ENCODE results near the gene RHOD.

Gene RHOD

GRCh38 chr11:67056267-67057204 is at the start of gene RHOD:
RHOD (plus strand) TSS chr11:67056847; CDS start chr11:67056903, 56 bp downstream.
- peak; percentile 54 for DNase-seq

GRCh38 chr11:67007126-67007525 is 49.5 kb upstream of the RHOD start:
- DNase-seq = no peak

- no peak for DNase-seq
Observed at GRCh38 chr11:67010296-67010905, 46.2 kb upstream of the RHOD start.

- DNase-seq = no peak
Observed at GRCh38 chr11:67013511-67014045, 43.1 kb upstream of the RHOD start.

- no peak for DNase-seq
Observed at GRCh38 chr11:67014343-67014742, 42.3 kb upstream of the RHOD start.

GRCh38 chr11:67015048-67015447 is 41.6 kb upstream of the RHOD start:
- DNase-seq = no peak

GRCh38 chr11:67016550-67016949 is 40.1 kb upstream of the RHOD start:
- DNase-seq = no peak

GRCh38 chr11:67020949-67021348 is 35.7 kb upstream of the RHOD start:
- DNase-seq = no peak

- peak; percentile 45 for DNase-seq
Observed at GRCh38 chr11:67022341-67022933, 34.2 kb upstream of the RHOD start.

- DNase-seq = no peak
Observed at GRCh38 chr11:67022961-67023956, 33.4 kb upstream of the RHOD start, which contains the start of gene SYT12. SYT12 (plus strand) TSS chr11:67023134; CDS start chr11:67030145, 7,011 bp downstream.

GRCh38 chr11:67023957-67024353 is 32.7 kb upstream of the RHOD start:
- DNase-seq = no peak

GRCh38 chr11:67024410-67024809 is 32.2 kb upstream of the RHOD start:
- peak; percentile 46 for DNase-seq

- no peak for DNase-seq
Observed at GRCh38 chr11:67024966-67025365, 31.7 kb upstream of the RHOD start.

- DNase-seq = no peak
Observed at GRCh38 chr11:67025750-67026149, 30.9 kb upstream of the RHOD start.

- no peak for DNase-seq
Observed at GRCh38 chr11:67026941-67027340, 29.7 kb upstream of the RHOD start.

- DNase-seq = no peak
Observed at GRCh38 chr11:67027483-67027930, 29.1 kb upstream of the RHOD start.

GRCh38 chr11:67027943-67028542 is 28.6 kb upstream of the RHOD start:
- DNase-seq = no peak

GRCh38 chr11:67029146-67029545 is 27.5 kb upstream of the RHOD start:
- DNase-seq = no peak

- no peak for DNase-seq
Observed at GRCh38 chr11:67030976-67031375, 25.7 kb upstream of the RHOD start.

- peak; percentile 31 for DNase-seq
Observed at GRCh38 chr11:67031791-67032561, 24.7 kb upstream of the RHOD start.

Measured in NCI-H226 (cell line).